HEK293 (cell line): ENCODE measurements around the gene UBA52.

Source experiments
- CTCF ChIA-PET: fragments of 350-600 bp; formaldehyde crosslinking; extraction: SDS; loops from one replicate; lab custom pipeline; 2021; ENCODE audit warnings: antibody characterized with exemption; lab: Yijun Ruan, JAX
- POLR2A ChIA-PET: fragments of 300-600 bp; formaldehyde crosslinking; extraction: SDS; loops from one replicate; lab custom pipeline; 2020; ENCODE audit warnings: antibody characterized with exemption, inconsistent platforms; lab: Yijun Ruan, JAX
- H3K27ac ChIP-seq: fragments of 200-500 bp; sonication (Bioruptor generic); 2 replicates; pipeline ENCODE4 v1.5.1; 2014; ENCODE audit warnings: low read depth, low read length, control low read depth, inconsistent platforms; ENCODE audit errors: extremely low read depth
- H3K36me3 ChIP-seq, 2 experiments: fragments of 200-500 bp in 1 of 2; sonication (Bioruptor generic) in 1 of 2; 1 replicate in 1 of 2; 2 replicates in 1 of 2; pipeline ENCODE4 v1.5.1; 2014 to 2017; ENCODE audit warnings: inconsistent platforms in 2 of 2, low read length in 2 of 2; ENCODE audit not compliant: control insufficient read depth in 2 of 2, insufficient read depth in 1 of 2
- H3K4me1 ChIP-seq: fragments of 200-500 bp; sonication (Bioruptor generic); 2 replicates; pipeline ENCODE4 v1.5.1; 2014; ENCODE audit warnings: mild to moderate bottlenecking, low read length, inconsistent platforms; ENCODE audit not compliant: control insufficient read depth, insufficient read depth
- H3K4me3 ChIP-seq: 2 replicates; pipeline ENCODE4 v1.5.1; 2011; ENCODE audit warnings: low read depth, mild to moderate bottlenecking, control low read depth, low read length, moderate library complexity
- H3K9me3 ChIP-seq: fragments of 200-500 bp; sonication (Bioruptor generic); 2 replicates; pipeline ENCODE4 v1.5.1; 2014; ENCODE audit warnings: low read depth, low read length, inconsistent platforms; ENCODE audit not compliant: control insufficient read depth, insufficient read depth
- BCL6B ChIP-seq: fragments of 450-650 bp; formaldehyde crosslinking; IDR thresholded peaks from 2 replicates; pipeline ENCODE4 v1.5.1; 2017; ENCODE audit warnings: missing biosample characterization, missing genetic modification characterization
- FEZF1 ChIP-seq: fragments of 450-650 bp; formaldehyde crosslinking; IDR thresholded peaks from 2 replicates; pipeline ENCODE4 v1.5.1; 2016; ENCODE audit warnings: missing biosample characterization, missing genetic modification characterization
- KLF1 ChIP-seq: fragments of 450-650 bp; formaldehyde crosslinking; IDR thresholded peaks from 2 replicates; pipeline ENCODE4 v1.5.1; 2016; ENCODE audit warnings: missing biosample characterization, missing genetic modification characterization
- KLF7 ChIP-seq: fragments of 450-650 bp; formaldehyde crosslinking; IDR thresholded peaks from 2 replicates; pipeline ENCODE4 v1.5.1; 2016; ENCODE audit warnings: missing biosample characterization, missing genetic modification characterization, borderline replicate concordance
- REST ChIP-seq: fragments of 450-650 bp; formaldehyde crosslinking; IDR thresholded peaks from 2 replicates; pipeline ENCODE4 v1.5.1; 2016; ENCODE audit warnings: missing biosample characterization, missing genetic modification characterization
- SP2 ChIP-seq: fragments of 450-650 bp; formaldehyde crosslinking; IDR thresholded peaks from 2 replicates; pipeline ENCODE4 v1.5.1; 2016; ENCODE audit warnings: missing biosample characterization, missing genetic modification characterization
- YY1 ChIP-seq: fragments of 450-650 bp; formaldehyde crosslinking; IDR thresholded peaks from 2 replicates; pipeline ENCODE4 v1.5.1; 2018; ENCODE audit warnings: missing biosample characterization, missing genetic modification characterization
- ZNF114 ChIP-seq: fragments of 450-650 bp; formaldehyde crosslinking; IDR thresholded peaks from 2 replicates; pipeline ENCODE4 v1.5.0; 2017; ENCODE audit warnings: missing biosample characterization, missing genetic modification characterization
- ZNF175 ChIP-seq: fragments of 450-650 bp; formaldehyde crosslinking; IDR thresholded peaks from 2 replicates; pipeline ENCODE4 v1.5.1; 2016; ENCODE audit warnings: missing biosample characterization, missing genetic modification characterization
- ZNF292 ChIP-seq: fragments of 450-650 bp; formaldehyde crosslinking; IDR thresholded peaks from 2 replicates; pipeline ENCODE4 v1.5.1; 2016; ENCODE audit warnings: low read depth, missing biosample characterization, missing genetic modification characterization, borderline replicate concordance
- ZNF341 ChIP-seq: fragments of 450-650 bp; formaldehyde crosslinking; IDR thresholded peaks from 2 replicates; pipeline ENCODE4; 2016; ENCODE audit warnings: low read depth, missing biosample characterization, missing genetic modification characterization
- ZNF354C ChIP-seq: fragments of 450-650 bp; formaldehyde crosslinking; IDR thresholded peaks from 2 replicates; pipeline ENCODE4 v1.5.1; 2016; ENCODE audit warnings: missing biosample characterization, missing genetic modification characterization, low read depth, borderline replicate concordance
- ZNF366 ChIP-seq: fragments of 450-650 bp; formaldehyde crosslinking; conservative IDR thresholded peaks from 2 replicates; pipeline ENCODE4 v1.5.1; 2016; ENCODE audit warnings: missing biosample characterization, missing genetic modification characterization
- ZNF560 ChIP-seq: fragments of 450-650 bp; formaldehyde crosslinking; IDR thresholded peaks from 2 replicates; pipeline ENCODE4 v1.5.1; 2017; ENCODE audit warnings: missing biosample characterization, missing genetic modification characterization, borderline replicate concordance
- ZNF623 ChIP-seq: fragments of 450-650 bp; formaldehyde crosslinking; IDR thresholded peaks from 2 replicates; pipeline ENCODE4 v1.5.1; 2016; ENCODE audit warnings: missing biosample characterization, missing genetic modification characterization
- ZNF626 ChIP-seq: fragments of 450-650 bp; sonication (Bioruptor Pico); formaldehyde crosslinking; IDR thresholded peaks from 2 replicates; pipeline ENCODE4 v1.5.1; 2018; ENCODE audit warnings: missing biosample characterization, missing genetic modification characterization, inconsistent platforms
- ZNF792 ChIP-seq: fragments of 450-650 bp; formaldehyde crosslinking; IDR thresholded peaks from 2 replicates; pipeline ENCODE4 v1.5.1; 2016; ENCODE audit warnings: missing biosample characterization, missing genetic modification characterization
- ZNF830 ChIP-seq: fragments of 450-650 bp; IDR thresholded peaks from 2 replicates; pipeline ENCODE4 v1.5.0; 2018; ENCODE audit warnings: missing biosample characterization, missing genetic modification characterization, low read depth, mild to moderate bottlenecking, moderate library complexity
- TF ChIP-seq, protein P1 (sequence below): fragments of 450-650 bp; formaldehyde crosslinking; IDR thresholded peaks from 2 replicates; pipeline ENCODE4 v1.5.1; 2017; ENCODE audit warnings: missing biosample characterization, missing genetic modification characterization

The UBA52 gene

DNA sequence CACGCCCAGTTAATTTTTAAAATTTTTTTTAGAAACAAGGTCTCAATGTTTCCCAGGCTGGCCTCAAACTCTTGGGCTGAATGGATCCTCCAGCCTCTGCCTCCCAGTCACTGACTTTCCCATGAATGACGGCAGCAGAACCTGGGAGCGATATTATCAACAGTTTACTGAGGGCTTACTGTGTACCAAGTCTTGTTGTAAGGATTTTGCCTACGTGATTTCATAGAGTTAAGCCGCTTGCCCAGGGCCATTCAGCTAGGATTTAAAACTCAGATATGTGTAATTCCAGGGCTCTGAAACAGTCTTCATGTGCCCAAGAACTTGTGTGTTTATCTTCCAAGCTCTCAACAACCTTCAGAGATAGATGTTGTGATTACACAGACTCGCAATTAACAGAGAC is 20.0 kb upstream of the UBA52 start:
- no peaks in the 10 kb centered on the region for H3K36me3 ChIP-seq
- no peak overlapping the region for H3K27ac ChIP-seq
- TF ChIP-seq ZNF792 (tag by site-specific recombination), result no peak
- no peak for TF ChIP-seq ZNF354C
- TF ChIP-seq REST (tag by site-specific recombination), result no peak
- no peak for TF ChIP-seq ZNF830 (tag by site-specific recombination)
- TF ChIP-seq ZNF623 (tag by site-specific recombination), result no peak
- no peak for TF ChIP-seq BCL6B (tag by site-specific recombination)
- TF ChIP-seq KLF7, result no peak
- TF ChIP-seq YY1, result no peak
- TF ChIP-seq ZNF341 (tag by site-specific recombination), result no peak
- no peak for TF ChIP-seq ZNF175
- TF ChIP-seq ZNF366 (tag by site-specific recombination), result no peak
- TF ChIP-seq ZNF626 (tag by site-specific recombination), result no peak
- TF ChIP-seq ZNF560 (tag by site-specific recombination), result no peak
- TF ChIP-seq FEZF1 (tag by site-specific recombination), result no peak
- no peak for TF ChIP-seq SP2
- TF ChIP-seq, protein P1, sequence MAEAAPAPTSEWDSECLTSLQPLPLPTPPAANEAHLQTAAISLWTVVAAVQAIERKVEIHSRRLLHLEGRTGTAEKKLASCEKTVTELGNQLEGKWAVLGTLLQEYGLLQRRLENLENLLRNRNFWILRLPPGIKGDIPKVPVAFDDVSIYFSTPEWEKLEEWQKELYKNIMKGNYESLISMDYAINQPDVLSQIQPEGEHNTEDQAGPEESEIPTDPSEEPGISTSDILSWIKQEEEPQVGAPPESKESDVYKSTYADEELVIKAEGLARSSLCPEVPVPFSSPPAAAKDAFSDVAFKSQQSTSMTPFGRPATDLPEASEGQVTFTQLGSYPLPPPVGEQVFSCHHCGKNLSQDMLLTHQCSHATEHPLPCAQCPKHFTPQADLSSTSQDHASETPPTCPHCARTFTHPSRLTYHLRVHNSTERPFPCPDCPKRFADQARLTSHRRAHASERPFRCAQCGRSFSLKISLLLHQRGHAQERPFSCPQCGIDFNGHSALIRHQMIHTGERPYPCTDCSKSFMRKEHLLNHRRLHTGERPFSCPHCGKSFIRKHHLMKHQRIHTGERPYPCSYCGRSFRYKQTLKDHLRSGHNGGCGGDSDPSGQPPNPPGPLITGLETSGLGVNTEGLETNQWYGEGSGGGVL (tag by site-specific recombination), result no peak
- TF ChIP-seq ZNF292 (tag by site-specific recombination), result no peak
- no peak for TF ChIP-seq ZNF114
- TF ChIP-seq KLF1 (tag by site-specific recombination), result no peak
- H3K9me3 ChIP-seq, result no peaks in the 10 kb centered on the region
- H3K4me1 ChIP-seq, result no peaks in the 10 kb centered on the region
- POLR2A ChIA-PET, result interaction anchor here (0.7 kb wide), 2 partner anchors 41 to 283 kb away, joined by 3 to 4 read pairs; no protein-coding TSS in a partner anchor
- CTCF ChIA-PET, result interaction anchor here (0.6 to 1.3 kb wide), 3 partner anchors 16 to 202 kb away, joined by 3 to 8 read pairs (median 5); no protein-coding TSS in a partner anchor
- H3K4me3 ChIP-seq, result no peak overlapping the region
